ENCODE data around the gene RAPGEFL1.

RAPGEFL1 gene

DNA sequence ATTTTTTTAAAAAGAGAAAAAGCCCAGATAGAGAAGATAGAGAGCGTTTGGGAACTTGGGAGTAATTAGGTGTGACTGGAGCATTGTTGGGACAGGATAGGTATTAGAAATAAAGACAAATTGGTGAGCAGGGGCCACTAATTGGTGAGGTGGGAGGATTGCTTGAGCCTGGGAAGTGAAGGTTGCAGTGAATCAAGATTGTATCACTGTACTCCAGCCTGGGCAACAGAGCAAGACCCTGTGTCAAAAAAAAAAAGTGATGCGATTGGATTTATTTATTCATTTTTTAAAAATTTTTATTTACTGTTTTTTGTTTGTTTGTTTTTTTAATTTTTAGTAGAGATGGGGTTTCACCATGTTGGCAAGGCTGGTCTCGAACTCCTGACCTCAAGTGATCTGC, 31.8 kb upstream of the RAPGEFL1 start:
- DNase-seq (ENCODE audit: extremely low spot score) = no peak
- ChIA-PET POLR2A (no interaction called here), CTCF (no interaction called here)
- TF ChIP-seq NFRKB (IDR thresholded peaks at IDR 0.05) (no peak), SP1 (IDR thresholded peaks at IDR 0.05) (no peak), HDGF (IDR thresholded peaks at IDR 0.05; ENCODE audit: borderline replicate concordance) (no peak), BHLHE40 (IDR thresholded peaks at IDR 0.05; ENCODE audit: borderline replicate concordance) (no peak), CTBP1 (IDR thresholded peaks at IDR 0.05; ENCODE audit: borderline replicate concordance) (no peak), LEF1 (IDR thresholded peaks at IDR 0.05; ENCODE audit: borderline replicate concordance) (no peak), FOXK2 (IDR thresholded peaks at IDR 0.05) (no peak), L3MBTL2 (conservative IDR thresholded peaks at IDR 0.05) (no peak), ZNF384 (IDR thresholded peaks at IDR 0.05) (no peak), TARDBP (IDR thresholded peaks at IDR 0.05) (no peak), ARNT (IDR thresholded peaks at IDR 0.05) (no peak)

DNA sequence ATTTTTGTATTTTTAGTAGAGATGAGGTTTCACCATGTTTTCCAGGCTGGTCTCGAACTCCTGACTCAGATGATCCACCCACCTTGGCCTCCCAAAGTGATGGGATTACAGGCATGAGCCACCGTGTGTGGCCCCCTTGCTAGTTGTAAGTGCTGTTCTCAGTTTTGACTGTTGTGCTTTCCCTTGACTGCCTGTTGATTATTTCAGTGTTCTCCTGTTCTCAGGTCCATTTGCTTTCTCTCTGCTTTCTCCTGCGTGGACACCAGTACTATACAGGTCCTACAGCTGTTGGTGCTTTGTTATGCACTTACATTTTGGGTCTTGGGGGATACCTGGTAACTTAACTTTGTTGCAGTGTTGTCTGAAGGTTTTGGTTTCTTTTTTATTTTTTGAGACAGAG, 28.7 kb upstream of the RAPGEFL1 start:
- no peak for DNase-seq (ENCODE audit: extremely low spot score)
- TF ChIP-seq LEF1 (IDR thresholded peaks at IDR 0.05; ENCODE audit: borderline replicate concordance) = no peak
- no peak for TF ChIP-seq CTBP1 (IDR thresholded peaks at IDR 0.05; ENCODE audit: borderline replicate concordance)
- no peak for TF ChIP-seq ARNT (IDR thresholded peaks at IDR 0.05)
- no peak for TF ChIP-seq ZNF384 (IDR thresholded peaks at IDR 0.05)
- CTCF ChIA-PET = interaction anchor here (0.6 to 1.2 kb wide), 2 partner anchors 37 to 275 kb away, joined by 3 to 6 read pairs; no protein-coding TSS in a partner anchor
- POLR2A ChIA-PET = interaction anchor here (0.9 to 1.3 kb wide), 2 partner anchors 27 to 49 kb away, joined by 3 read pairs; partner anchors contain the start of gene MSL1

DNA sequence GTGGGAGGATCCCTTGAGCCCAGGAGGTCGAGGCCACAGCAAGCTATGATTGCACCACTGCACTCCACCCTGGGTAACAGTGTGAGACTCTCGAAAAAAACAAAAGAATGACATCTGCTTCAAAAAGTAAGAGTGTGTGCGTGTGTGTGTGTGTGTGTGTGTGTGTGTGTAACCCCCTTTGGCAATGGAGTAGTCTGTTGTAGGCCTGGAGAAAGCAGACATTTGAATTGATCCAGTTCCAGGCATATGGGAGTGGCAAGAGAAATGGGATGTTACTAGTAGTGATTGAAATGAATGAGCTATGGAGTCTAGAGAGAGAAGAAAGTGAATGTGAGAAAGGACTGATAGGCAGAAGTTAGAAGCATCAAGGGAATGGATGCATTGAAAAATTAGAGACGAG, 27.0 kb upstream of the RAPGEFL1 start:
- POLR2A ChIA-PET = interaction anchor here (1.1 kb wide), 1 partner anchor 30 kb away, joined by 3 read pairs; no protein-coding TSS in a partner anchor
- TF ChIP-seq FOXM1 (IDR thresholded peaks at IDR 0.05; ENCODE audit: borderline replicate concordance) (no peak), ZNF384 (IDR thresholded peaks at IDR 0.05) (no peak), FOXK2 (IDR thresholded peaks at IDR 0.05) (no peak), CTBP1 (IDR thresholded peaks at IDR 0.05; ENCODE audit: borderline replicate concordance) (no peak), HDGF (IDR thresholded peaks at IDR 0.05; ENCODE audit: borderline replicate concordance) (no peak), SUZ12 (IDR thresholded peaks at IDR 0.05) (no peak), TARDBP (IDR thresholded peaks at IDR 0.05) (no peak), FOXA1 (IDR thresholded peaks at IDR 0.05) (no peak), BHLHE40 (IDR thresholded peaks at IDR 0.05; ENCODE audit: borderline replicate concordance) (no peak), L3MBTL2 (conservative IDR thresholded peaks at IDR 0.05) (no peak), ELF4 (IDR thresholded peaks at IDR 0.05) (no peak), NFRKB (IDR thresholded peaks at IDR 0.05) (no peak), LEF1 (IDR thresholded peaks at IDR 0.05; ENCODE audit: borderline replicate concordance) (no peak)
- DNase-seq (ENCODE audit: extremely low spot score) = no peak
- CTCF ChIA-PET = interaction anchor here (0.6 to 0.7 kb wide), 2 partner anchors 15 to 16 kb away, joined by 4 to 6 read pairs; no protein-coding TSS in a partner anchor

DNA sequence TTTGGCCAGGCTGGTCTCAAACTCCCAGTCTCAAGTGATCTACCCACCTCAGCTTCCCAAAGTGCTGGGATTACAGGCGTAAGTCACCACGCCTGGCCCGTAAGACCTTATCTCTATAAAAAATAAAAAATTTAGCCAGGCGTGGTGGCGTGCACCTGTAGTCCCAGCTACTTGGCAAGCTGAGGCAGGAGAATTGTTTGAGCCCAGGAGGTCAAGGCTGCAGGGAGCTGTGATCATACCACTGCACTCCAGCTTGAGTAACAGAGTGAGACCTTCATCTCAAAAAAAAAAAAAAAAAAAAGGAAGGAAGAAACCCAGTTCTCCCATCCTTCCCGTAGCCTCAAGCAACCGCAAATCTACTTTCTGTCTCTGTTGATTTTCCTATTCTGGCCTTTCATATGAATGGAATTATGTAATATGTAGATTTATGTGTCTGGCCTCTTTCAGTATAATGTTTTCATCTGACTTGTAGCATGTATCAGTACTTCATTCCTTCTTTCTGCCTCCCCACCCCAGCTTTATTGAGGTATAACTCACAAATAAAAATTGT, 25.8 kb upstream of the RAPGEFL1 start:
- CTCF ChIA-PET = interaction anchor here (0.7 to 1.4 kb wide), 2 partner anchors 17 to 38 kb away, joined by 3 to 6 read pairs; no protein-coding TSS in a partner anchor
- DNase-seq (ENCODE audit: extremely low spot score) = no peak
- POLR2A ChIA-PET = interaction anchor here (1.1 to 1.9 kb wide), 4 partner anchors 8 to 38 kb away, joined by 3 to 10 read pairs (median 4); partner anchors contain the start of gene CASC3
- no peak for TF ChIP-seq BHLHE40 (IDR thresholded peaks at IDR 0.05; ENCODE audit: borderline replicate concordance)
- TF ChIP-seq, protein P1, sequence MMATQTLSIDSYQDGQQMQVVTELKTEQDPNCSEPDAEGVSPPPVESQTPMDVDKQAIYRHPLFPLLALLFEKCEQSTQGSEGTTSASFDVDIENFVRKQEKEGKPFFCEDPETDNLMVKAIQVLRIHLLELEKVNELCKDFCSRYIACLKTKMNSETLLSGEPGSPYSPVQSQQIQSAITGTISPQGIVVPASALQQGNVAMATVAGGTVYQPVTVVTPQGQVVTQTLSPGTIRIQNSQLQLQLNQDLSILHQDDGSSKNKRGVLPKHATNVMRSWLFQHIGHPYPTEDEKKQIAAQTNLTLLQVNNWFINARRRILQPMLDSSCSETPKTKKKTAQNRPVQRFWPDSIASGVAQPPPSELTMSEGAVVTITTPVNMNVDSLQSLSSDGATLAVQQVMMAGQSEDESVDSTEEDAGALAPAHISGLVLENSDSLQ (IDR thresholded peaks at IDR 0.05) = no peak
- no peak for TF ChIP-seq ZNF384 (IDR thresholded peaks at IDR 0.05)
- TF ChIP-seq TARDBP (IDR thresholded peaks at IDR 0.05) = no peak
- TF ChIP-seq SP1 (IDR thresholded peaks at IDR 0.05) = no peak
- TF ChIP-seq FOXK2 (IDR thresholded peaks at IDR 0.05) = no peak
- TF ChIP-seq CTBP1 (IDR thresholded peaks at IDR 0.05; ENCODE audit: borderline replicate concordance) = no peak
- TF ChIP-seq FOXA1 (IDR thresholded peaks at IDR 0.05) = no peak
- TF ChIP-seq HDGF (IDR thresholded peaks at IDR 0.05; ENCODE audit: borderline replicate concordance) = no peak
- TF ChIP-seq ELF4 (IDR thresholded peaks at IDR 0.05) = no peak
- no peak for TF ChIP-seq SUZ12 (IDR thresholded peaks at IDR 0.05)
- TF ChIP-seq ARNT (IDR thresholded peaks at IDR 0.05) = no peak
- TF ChIP-seq FOXM1 (IDR thresholded peaks at IDR 0.05; ENCODE audit: borderline replicate concordance) = no peak
- TF ChIP-seq L3MBTL2 (conservative IDR thresholded peaks at IDR 0.05) = no peak
- TF ChIP-seq NFRKB (IDR thresholded peaks at IDR 0.05) = no peak

DNA sequence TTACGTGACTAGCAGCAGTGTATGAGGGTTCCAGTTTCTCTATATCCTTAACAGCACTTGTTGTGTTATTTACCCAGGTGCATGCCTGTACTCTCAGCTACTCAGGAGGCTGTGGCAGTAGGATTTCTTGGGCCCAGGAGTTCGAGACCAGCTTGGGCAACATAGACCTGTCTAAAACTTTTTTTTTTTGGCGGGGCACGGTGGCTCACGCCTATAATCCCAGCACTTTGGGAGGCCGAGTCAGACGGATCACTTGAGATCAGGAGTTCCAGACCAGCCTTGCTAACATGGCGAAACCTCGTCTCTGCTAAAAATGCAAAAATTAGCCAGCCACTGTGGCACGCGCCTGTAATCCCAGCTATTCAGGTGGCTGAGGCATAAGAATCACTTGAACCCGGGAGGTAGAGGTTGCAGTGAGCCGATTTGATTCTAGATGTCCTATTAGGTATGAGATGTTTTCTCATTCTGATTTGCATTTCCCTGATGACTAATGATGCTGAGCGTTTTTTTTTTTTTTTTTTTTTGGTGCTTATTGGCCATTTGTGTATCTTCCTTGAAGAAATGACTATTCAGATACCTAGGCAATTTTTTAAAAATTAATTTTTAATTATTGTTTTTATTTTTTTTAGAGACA, 23.6 kb upstream of the RAPGEFL1 start:
- DNase-seq (ENCODE audit: extremely low spot score) = no peak
- TF ChIP-seq FOXM1 (IDR thresholded peaks at IDR 0.05; ENCODE audit: borderline replicate concordance) (no peak), LEF1 (IDR thresholded peaks at IDR 0.05; ENCODE audit: borderline replicate concordance) (no peak), NFRKB (IDR thresholded peaks at IDR 0.05) (no peak), ARNT (IDR thresholded peaks at IDR 0.05) (no peak), ZNF384 (IDR thresholded peaks at IDR 0.05) (no peak), ELF4 (IDR thresholded peaks at IDR 0.05) (no peak), SUZ12 (IDR thresholded peaks at IDR 0.05) (no peak), BHLHE40 (IDR thresholded peaks at IDR 0.05; ENCODE audit: borderline replicate concordance) (no peak), HDGF (IDR thresholded peaks at IDR 0.05; ENCODE audit: borderline replicate concordance) (no peak), FOXK2 (IDR thresholded peaks at IDR 0.05) (no peak), L3MBTL2 (conservative IDR thresholded peaks at IDR 0.05) (no peak), CTBP1 (IDR thresholded peaks at IDR 0.05; ENCODE audit: borderline replicate concordance) (no peak), FOXA1 (IDR thresholded peaks at IDR 0.05) (no peak), SP1 (IDR thresholded peaks at IDR 0.05) (no peak), TARDBP (IDR thresholded peaks at IDR 0.05) (no peak)
- TF ChIP-seq, protein P1 (IDR thresholded peaks at IDR 0.05) = no peak
- CTCF ChIA-PET = no interaction called here
- POLR2A ChIA-PET = interaction anchor here (1.3 kb wide), 1 partner anchor 30 kb away, joined by 4 read pairs; no protein-coding TSS in a partner anchor

- CTCF ChIA-PET = interaction anchor here (1.2 kb wide), 1 partner anchor 45 kb away, joined by 4 read pairs; no protein-coding TSS in a partner anchor
- POLR2A ChIA-PET = interaction anchor here (0.9 to 1.3 kb wide), 2 partner anchors 37 to 44 kb away, joined by 3 read pairs; no protein-coding TSS in a partner anchor
- no peak for DNase-seq (ENCODE audit: extremely low spot score)
- TF ChIP-seq HDGF (IDR thresholded peaks at IDR 0.05; ENCODE audit: borderline replicate concordance) (no peak), FOXK2 (IDR thresholded peaks at IDR 0.05) (no peak), ZNF384 (IDR thresholded peaks at IDR 0.05) (no peak), ELF4 (IDR thresholded peaks at IDR 0.05) (no peak), BHLHE40 (IDR thresholded peaks at IDR 0.05; ENCODE audit: borderline replicate concordance) (no peak), CTBP1 (IDR thresholded peaks at IDR 0.05; ENCODE audit: borderline replicate concordance) (no peak), ARNT (IDR thresholded peaks at IDR 0.05) (no peak), SP1 (IDR thresholded peaks at IDR 0.05) (no peak), FOXM1 (IDR thresholded peaks at IDR 0.05; ENCODE audit: borderline replicate concordance) (no peak), NFRKB (IDR thresholded peaks at IDR 0.05) (no peak), FOXA1 (IDR thresholded peaks at IDR 0.05) (no peak), LEF1 (IDR thresholded peaks at IDR 0.05; ENCODE audit: borderline replicate concordance) (no peak), L3MBTL2 (conservative IDR thresholded peaks at IDR 0.05) (no peak), SUZ12 (IDR thresholded peaks at IDR 0.05) (no peak), TARDBP (IDR thresholded peaks at IDR 0.05) (no peak)
- TF ChIP-seq, protein P1 (IDR thresholded peaks at IDR 0.05) = no peak
Measured at GRCh38 chr17:40157973-40158372, 19.3 kb upstream of the RAPGEFL1 start.

Measured in HEK293T (cell line).